ENCODE data around the gene OCEL1.
A peak's percentile ranks its signal among the peaks of the same experiment; 100 is the strongest.

Gene OCEL1

GRCh38 chr19:17240062-17240752 is 14.2 kb downstream of the OCEL1 start:
- DNase-seq (ENCODE audit: low spot score) = no peak

DNA sequence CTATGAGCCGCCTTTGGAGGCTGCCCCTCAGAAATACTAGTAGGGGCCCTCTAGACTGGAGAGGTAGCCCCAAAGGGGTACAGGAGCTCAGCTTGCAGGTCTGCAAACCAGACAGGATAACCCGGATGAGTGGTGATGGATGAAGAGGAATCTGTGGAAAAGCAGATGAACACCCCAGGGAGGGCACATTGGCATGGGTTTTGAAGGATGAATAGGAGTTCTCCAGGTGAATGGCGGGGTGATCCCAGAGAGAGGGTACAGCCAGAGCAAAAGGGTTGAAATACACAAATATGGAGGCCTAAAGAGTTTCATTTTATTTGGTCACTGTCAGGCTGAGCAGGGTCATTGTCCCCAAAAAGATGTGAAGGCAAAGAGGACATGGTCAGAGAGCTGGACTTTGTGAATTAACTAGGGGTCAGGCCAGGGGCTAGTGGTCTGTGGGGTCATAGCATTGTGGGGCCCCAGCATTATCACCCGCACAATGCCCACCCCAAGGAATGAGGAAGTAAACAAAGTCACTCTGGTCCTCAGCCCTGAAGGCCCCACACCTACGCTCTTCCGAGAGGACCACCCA is 14.9 kb downstream of the OCEL1 start:
- DNase-seq (ENCODE audit: low spot score) = no peak

- no peak for DNase-seq (ENCODE audit: low spot score)
These were observed 16.6 kb downstream of the OCEL1 start for GRCh38 chr19:17242431-17243208.

- DNase-seq (ENCODE audit: low spot score) = no peak
These were observed 17.3 kb downstream of the OCEL1 start for GRCh38 chr19:17243211-17243829.

DNA sequence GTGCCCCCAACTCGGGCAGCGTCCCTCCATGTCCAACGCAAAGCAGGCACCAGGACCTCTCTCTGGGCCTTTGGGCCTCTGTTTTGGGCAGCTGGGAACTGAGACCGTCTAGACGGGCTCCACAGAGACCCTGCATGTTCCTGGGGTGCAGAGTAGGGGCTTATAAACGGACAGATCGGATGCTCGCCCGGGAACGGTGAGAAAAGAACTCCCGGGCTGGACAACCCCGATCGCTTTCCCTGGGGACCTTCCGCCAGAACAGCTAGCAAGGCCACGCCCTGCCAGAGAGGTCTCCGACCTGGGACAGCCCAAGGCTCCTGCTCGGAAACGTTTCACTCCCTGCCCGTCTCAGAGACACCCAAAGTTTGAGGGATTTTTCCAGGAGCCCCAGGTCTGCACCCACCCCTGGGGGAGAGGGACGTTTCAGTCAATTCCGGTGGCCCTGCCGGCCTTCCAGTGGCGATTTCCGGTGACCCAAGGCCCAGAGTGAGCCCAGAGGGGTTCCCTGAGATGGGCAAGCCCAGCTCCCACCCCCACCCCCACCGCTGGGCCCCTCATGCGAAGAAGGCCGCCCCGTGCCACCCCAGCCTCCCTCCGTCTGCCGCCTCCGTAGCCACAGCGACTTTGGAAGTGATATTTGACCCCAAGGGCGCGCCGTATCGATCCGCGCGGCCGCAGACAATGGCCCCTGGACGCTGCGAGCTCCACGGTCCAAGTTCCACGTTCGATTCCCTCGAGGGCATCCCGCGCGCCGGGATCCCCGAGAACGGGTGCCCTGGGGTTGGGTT is 18.0 kb downstream of the OCEL1 start:
- DNase-seq (ENCODE audit: low spot score) = no peak

GRCh38 chr19:17244618-17245534 is 18.9 kb downstream of the OCEL1 start:
- DNase-seq (ENCODE audit: low spot score) = no peak

DNA sequence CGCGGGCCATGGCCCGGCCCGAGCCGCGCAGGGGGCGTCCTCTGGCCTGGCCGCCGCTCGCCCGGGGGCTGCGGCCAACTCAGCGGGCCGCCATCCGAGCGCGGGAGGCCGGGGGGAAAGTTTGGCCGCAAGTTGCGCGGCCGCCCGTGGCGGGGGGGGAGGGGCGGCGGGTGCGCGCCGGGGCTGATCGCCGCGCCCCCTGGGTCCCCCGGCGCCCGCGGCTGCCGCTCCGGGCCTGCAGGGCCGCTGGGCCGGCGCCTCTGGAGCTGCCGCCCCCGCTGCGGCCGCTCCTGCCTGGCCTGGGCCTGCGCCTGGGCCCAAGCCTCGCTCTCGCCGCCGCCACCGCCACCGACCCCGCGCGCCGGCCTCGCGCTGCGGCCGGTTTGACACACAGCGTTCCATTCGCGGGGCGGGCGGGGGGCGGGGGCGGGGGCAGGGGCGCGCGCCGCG is 19.5 kb downstream of the OCEL1 start, which contains the start of gene NR2F6:
TSS of gene NR2F6 (minus strand) at position 385 of the 450 bp plus-strand sequence. CDS start 699 bp downstream, outside the sequence.
- no peak for DNase-seq (ENCODE audit: low spot score)

GRCh38 chr19:17246681-17247425 is 20.8 kb downstream of the OCEL1 start:
- DNase-seq (ENCODE audit: low spot score) = no peak

DNA sequence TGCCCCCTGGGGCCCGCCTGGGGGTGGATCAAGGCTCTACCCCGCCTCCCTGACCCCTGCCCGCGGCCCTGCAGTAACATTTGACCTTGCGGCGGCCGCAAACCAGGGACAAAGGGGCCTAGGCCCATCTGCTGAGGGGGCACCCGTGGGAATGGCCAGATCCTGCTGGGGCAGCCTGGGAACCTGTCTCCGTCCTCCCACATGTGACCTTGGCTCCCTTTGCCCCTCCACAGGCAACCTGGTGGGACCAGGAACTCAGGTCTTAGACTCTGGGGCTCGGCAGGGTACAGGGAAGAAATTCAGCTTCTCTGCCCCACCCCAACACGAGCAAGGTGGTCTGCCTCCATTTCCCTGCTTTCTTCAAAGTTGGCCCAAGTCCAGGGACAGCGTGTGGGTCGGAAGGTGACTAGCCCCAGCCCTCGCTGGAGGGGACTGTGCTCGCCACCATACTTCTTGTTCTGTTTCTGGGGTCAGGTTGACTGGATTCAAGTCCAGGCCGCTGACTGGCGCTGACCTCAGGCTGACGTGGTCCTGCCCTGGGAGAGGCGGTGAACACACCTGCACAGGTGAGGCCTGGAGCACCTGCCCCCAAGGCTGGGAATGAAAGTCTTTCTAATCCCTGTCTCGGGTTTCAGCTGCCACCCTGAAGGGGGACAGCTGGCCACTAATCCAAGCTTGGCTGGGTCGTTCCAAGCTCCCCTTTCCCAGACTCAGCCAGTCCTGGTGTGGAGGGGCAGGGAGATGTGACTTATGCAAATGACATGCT is 22.2 kb downstream of the OCEL1 start:
- no peak for DNase-seq (ENCODE audit: low spot score)

DNA sequence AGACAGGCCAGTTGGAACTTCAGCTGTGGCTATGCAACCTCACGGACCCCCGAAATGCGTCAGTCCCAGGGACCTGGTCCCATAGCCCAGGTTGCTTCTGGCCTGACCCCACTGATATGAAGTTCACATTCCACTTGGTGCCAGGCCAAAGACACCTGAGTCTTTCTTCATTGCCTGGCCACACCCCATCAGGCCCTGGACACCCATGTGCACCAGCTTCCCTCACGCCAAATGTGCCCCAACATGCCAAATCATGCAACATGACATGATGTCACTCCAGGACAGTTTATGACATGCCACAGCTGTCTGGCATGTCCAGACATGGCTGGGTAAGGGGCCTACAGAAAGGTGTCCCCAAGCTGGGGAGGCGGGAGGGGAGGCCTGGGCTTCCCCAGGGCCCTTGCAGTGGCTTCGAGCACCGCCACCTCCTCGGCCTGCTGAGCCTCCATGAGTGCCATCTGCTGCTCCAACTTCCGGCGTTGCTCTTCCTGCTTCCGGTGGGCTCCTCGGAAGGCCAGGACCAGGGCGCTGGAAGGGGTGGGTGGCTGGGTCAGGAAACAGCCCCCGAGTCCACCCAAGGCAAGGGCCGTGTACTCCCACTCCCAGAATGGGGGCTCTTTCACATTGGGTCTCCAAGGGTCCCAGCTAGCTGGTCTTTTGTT is 24.0 kb downstream of the OCEL1 start:
- no peak for DNase-seq (ENCODE audit: low spot score)

GRCh38 chr19:17254636-17255035 is 28.6 kb downstream of the OCEL1 start:
- DNase-seq (ENCODE audit: low spot score) = no peak

DNA sequence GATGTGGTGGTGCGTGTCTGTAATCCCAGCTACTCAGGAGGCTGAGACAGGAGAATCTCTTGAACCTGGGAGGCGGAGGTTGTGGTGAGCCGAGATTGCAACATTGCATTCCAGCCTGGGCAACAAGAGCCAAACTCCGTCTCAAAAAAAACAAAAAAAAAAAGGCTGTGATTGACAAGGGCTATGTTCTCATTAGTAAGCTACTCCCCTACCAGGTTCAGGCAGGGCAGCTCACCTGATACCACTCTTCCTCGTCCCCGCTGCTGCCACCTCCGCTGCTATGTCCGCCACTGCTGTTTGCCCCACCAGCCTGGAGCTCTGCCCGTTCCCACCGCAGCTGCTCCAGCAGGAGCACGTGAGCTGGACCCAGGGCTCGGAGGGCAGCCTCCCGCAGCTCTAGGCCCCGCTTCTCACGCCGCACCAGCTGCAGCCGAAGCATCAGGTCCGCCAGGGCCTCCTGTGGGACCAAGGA is 29.2 kb downstream of the OCEL1 start:
- DNase-seq (ENCODE audit: low spot score) = no peak

- DNase-seq (ENCODE audit: low spot score) = no peak
These were observed 30.1 kb downstream of the OCEL1 start for GRCh38 chr19:17256130-17256529.

DNA sequence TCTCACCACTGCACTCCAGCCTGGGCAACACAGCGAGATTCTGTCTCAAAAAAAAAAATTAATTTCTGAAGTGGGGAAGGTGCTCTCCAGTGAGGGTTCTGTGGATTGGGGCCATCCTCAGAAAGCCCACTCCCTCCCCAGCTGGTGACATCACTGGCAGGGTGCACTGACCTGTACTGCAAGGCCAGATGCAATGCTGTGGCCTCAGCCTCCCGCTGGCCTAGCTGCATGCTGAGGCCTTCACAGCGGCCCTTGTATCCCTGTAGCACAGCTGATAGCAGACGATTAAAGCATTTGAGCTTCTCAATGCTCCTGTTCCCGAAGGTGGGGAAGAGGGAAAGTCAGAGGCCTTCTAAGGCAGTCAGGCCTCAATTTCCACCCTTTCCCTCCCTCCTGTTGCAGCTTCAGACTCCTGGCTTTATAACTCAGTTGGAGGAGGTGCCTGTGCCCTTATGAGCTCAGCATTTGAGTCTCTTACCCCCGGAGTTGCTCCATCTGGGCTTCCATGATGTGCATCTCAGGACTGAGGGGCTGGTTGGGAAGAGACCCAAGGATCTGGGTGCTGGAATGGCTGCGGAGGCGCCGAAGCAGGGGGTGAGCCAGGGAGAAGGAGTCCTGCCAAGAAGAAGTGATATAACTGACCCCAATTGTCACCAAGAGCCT is 33.2 kb downstream of the OCEL1 start:
- no peak for DNase-seq (ENCODE audit: low spot score)

GRCh38 chr19:17259934-17260333 is 33.9 kb downstream of the OCEL1 start:
- no peak for DNase-seq (ENCODE audit: low spot score)

GRCh38 chr19:17260842-17261325 is 34.9 kb downstream of the OCEL1 start:
- peak; percentile 90 for DNase-seq (ENCODE audit: low spot score)

DNA sequence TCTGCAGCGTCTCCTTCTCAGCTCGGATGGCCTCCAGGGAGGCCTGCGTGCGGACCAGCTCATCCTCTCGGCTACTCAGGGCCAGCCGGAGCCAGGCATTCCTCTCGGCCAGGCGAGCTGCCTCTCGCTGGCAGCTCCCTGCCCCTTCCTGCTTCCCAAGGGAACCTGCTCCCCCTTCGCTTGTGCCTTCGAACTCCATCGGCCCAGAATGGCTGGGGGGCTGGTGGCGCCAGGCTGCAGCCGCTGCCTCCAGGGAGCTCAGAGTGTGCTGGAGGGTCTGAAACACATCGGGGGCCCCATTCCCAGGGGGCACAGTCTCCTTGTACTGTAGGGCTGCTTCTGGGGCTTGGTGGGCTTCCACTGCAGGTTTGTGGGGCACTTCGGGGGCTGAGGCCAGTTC is 36.5 kb downstream of the OCEL1 start:
- DNase-seq (ENCODE audit: low spot score) = no peak
